ENCODE results near the gene PTPRZ1. TPM values are rescaled to one million over a fixed set of nuclear protein-coding genes. Genes with fewer than 3 reads are reported as not detected.
A peak's percentile ranks its signal among the peaks of the same experiment; 100 is the strongest.

Gene PTPRZ1
- total RNA-seq, 1 experiment from 2014 or later: 74.2 TPM

GRCh38 chr7:121966935-121967332, 94.0 kb downstream of the PTPRZ1 start:
- Histone ChIP-seq H3K79me2 (ENCODE audit: insufficient read depth, low read length) (peaks cover 5% of the 10 kb centered on the region; the same call in 1 of the 2 replicates), H4K5ac (ENCODE audit: insufficient read length, low read depth, low read length) (no peak overlapping the region), H3K56ac (ENCODE audit: insufficient read length, low read depth, low read length) (no peak overlapping the region), H2BK5ac (ENCODE audit: insufficient read length, low read length) (no peak overlapping the region), H3K9ac (ENCODE audit: extremely low read depth, insufficient read length, low read length) (no peak overlapping the region), H3K27me3 (ENCODE audit: insufficient read depth, low read length) (no peaks in the 10 kb centered on the region), H3K14ac (ENCODE audit: insufficient read depth, low read length) (no peak overlapping the region), H3K4me1 (ENCODE audit: insufficient read depth, low read length) (peaks cover 12% of the 10 kb centered on the region), H3K4me2 (ENCODE audit: insufficient read depth, insufficient read length, low read length) (no peak overlapping the region), H4K91ac (ENCODE audit: insufficient read length, low read depth, low read length) (no peak overlapping the region), H3T11ph (ENCODE audit: low read length) (no peak overlapping the region), H3K9me3 (ENCODE audit: control insufficient read depth, low read depth, low read length) (no peaks in the 10 kb centered on the region), H3K79me1 (ENCODE audit: insufficient read depth, low read depth, low read length, poor library complexity, severe bottlenecking) (no peaks in the 10 kb centered on the region), H4K8ac (replicated peaks; ENCODE audit: insufficient read length, low read depth, low read length) (no peak overlapping the region), H3K4ac (ENCODE audit: low read depth, low read length) (no peak overlapping the region), H3K23me2 (ENCODE audit: insufficient read length, low read depth, low read length, poor library complexity, severe bottlenecking) (no peaks in the 10 kb centered on the region), H2BK15ac (ENCODE audit: low read depth, low read length) (no peak overlapping the region), H3K18ac (ENCODE audit: insufficient read length, low read depth, low read length) (no peak overlapping the region), H2BK20ac (ENCODE audit: low read depth, low read length, poor library complexity, severe bottlenecking) (no peak overlapping the region), H3K23ac (ENCODE audit: insufficient read length, low read depth, low read length) (no peak overlapping the region), H2AFZ (ENCODE audit: low read length) (no peak overlapping the region), H2BK12ac (ENCODE audit: insufficient read length, low read depth, low read length) (no peak overlapping the region), H2BK120ac (ENCODE audit: low read depth, low read length, poor library complexity, severe bottlenecking) (no peak overlapping the region), H3K27ac (ENCODE audit: insufficient read length, low read depth, low read length) (no peak overlapping the region), H2AK5ac (ENCODE audit: insufficient read length, low read length) (no peak overlapping the region), H4K20me1 (ENCODE audit: control insufficient read depth, insufficient read depth, insufficient read length) (no peaks in the 10 kb centered on the region)
- no peaks in the 10 kb centered on the region for H3K9me3 Mint-ChIP-seq
- peaks cover 41 to 42% of the 10 kb centered on the region in 2 experiments for H3K4me1 Mint-ChIP-seq
- no peaks in the 10 kb centered on the region for H3K27me3 Mint-ChIP-seq (ENCODE audit: low read depth)
- no peak for DNase-seq
- H3K4me3 Mint-ChIP-seq: no peak overlapping the region
- no CpG with 5 or more reads among the region's 4 CpGs for WGBS (ENCODE audit: extremely low coverage, insufficient read length, low lambda C conversion rate)
- peaks cover 14 to 24% (median 19%) of the 10 kb centered on the region in 3 experiments; a peak in 6 of 7 replicates for H3K36me3 Mint-ChIP-seq (ENCODE audit: insufficient read depth in 1 of 3, low read depth in 3 of 3)
- H3K27ac Mint-ChIP-seq: peak overlapping the region; percentile 31 to 95 (median 62); a peak in 6 of 7 replicates
- TF ChIP-seq, protein P1, sequence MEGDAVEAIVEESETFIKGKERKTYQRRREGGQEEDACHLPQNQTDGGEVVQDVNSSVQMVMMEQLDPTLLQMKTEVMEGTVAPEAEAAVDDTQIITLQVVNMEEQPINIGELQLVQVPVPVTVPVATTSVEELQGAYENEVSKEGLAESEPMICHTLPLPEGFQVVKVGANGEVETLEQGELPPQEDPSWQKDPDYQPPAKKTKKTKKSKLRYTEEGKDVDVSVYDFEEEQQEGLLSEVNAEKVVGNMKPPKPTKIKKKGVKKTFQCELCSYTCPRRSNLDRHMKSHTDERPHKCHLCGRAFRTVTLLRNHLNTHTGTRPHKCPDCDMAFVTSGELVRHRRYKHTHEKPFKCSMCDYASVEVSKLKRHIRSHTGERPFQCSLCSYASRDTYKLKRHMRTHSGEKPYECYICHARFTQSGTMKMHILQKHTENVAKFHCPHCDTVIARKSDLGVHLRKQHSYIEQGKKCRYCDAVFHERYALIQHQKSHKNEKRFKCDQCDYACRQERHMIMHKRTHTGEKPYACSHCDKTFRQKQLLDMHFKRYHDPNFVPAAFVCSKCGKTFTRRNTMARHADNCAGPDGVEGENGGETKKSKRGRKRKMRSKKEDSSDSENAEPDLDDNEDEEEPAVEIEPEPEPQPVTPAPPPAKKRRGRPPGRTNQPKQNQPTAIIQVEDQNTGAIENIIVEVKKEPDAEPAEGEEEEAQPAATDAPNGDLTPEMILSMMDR (conservative IDR thresholded peaks at IDR 0.05): no peak
